T-helper 2 cell treated with Interferon-gamma antibody and Interleukin-4, amounts not matched to agents 5 μg/mL and 100 μg/mL, for 36 hours (primary cell): ENCODE measurements around the gene MARCHF5.

Experiments used
- DNase-seq: peaks from one replicate; pipeline ENCODE4 v3.0.0; 2021; ENCODE audit warnings: low spot score
- H3K27ac Mint-ChIP-seq: one replicate; pipeline ENCODE4 v1.8.0; 2021; ENCODE audit warnings: mild to moderate bottlenecking, mixed read lengths
- H3K27me3 Mint-ChIP-seq: one replicate; pipeline ENCODE4 v1.8.0; 2021; ENCODE audit warnings: low read depth, mixed read lengths
- H3K36me3 Mint-ChIP-seq: one replicate; pipeline ENCODE4 v1.8.0; 2021; ENCODE audit warnings: low read depth, mixed read lengths
- H3K4me1 Mint-ChIP-seq: one replicate; pipeline ENCODE4 v1.8.0; 2021; ENCODE audit warnings: low read depth, mixed read lengths
- H3K4me3 Mint-ChIP-seq: one replicate; pipeline ENCODE4 v1.8.0; 2022; ENCODE audit warnings: mild to moderate bottlenecking, moderate library complexity, mixed read lengths
- H3K9me3 Mint-ChIP-seq: one replicate; pipeline ENCODE4 v1.8.0; 2021; ENCODE audit warnings: mixed read lengths

Gene MARCHF5, protein sequence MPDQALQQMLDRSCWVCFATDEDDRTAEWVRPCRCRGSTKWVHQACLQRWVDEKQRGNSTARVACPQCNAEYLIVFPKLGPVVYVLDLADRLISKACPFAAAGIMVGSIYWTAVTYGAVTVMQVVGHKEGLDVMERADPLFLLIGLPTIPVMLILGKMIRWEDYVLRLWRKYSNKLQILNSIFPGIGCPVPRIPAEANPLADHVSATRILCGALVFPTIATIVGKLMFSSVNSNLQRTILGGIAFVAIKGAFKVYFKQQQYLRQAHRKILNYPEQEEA

DNA sequence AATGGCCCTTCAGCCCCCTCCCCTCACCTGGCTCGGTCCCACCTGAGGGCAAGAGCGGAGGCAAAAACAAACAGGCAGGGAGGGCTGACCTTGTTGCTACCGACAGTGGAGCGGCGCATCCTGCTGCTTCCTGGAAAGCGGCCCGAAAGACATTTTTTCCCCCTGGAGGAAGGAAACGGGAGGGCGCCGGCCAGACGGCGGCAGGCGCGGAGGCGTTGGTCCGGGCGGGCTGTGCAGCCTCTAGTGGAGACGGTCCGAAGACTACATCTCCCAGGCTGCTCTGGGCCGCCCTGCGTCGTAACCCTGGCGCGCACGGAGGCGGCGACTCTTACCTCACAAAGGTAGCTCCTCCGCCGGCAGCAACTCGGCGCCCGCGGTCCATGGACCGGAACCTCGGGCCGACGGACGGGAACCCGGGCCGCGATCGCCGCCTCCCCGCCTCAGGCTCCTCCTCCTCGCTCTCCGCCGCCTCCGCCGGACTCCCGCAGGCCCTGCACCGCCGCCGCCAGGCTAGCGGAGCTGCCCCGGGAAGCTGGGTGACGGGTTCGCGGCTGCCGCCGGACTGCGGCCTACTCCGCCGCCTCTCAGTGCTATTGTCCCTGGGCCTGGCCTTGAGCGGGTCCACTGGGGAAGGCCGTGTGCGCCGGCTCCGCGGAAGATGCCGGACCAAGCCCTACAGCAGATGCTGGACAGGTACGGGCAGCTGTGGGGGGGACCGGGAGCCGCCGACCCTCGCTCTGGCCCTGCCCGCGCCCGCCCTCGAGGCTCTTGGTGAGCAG, at the start of gene MARCHF5, which contains the start of gene CPEB3:
Gene MARCHF5, plus strand, starts transcription at position 331 of the 779 bp plus-strand sequence. Its CDS starts 328 bp downstream, at position 659.
Gene CPEB3, minus strand, starts transcription at position 242 of the 779 bp plus-strand sequence. CDS start 50,728 bp downstream, outside the sequence.
- H3K4me1 Mint-ChIP-seq: peaks cover 19% of the 10 kb centered on the region
- H3K27me3 Mint-ChIP-seq: no peaks in the 10 kb centered on the region
- peak within 1 kb of the TSS; percentile 89 for H3K4me3 Mint-ChIP-seq
- peak within 1 kb of the TSS; percentile 79 for H3K27ac Mint-ChIP-seq
- DNase-seq: peak; percentile 95
- H3K36me3 Mint-ChIP-seq: peaks cover 9% of the 10 kb centered on the region
- H3K9me3 Mint-ChIP-seq: no peaks in the 10 kb centered on the region

DNA sequence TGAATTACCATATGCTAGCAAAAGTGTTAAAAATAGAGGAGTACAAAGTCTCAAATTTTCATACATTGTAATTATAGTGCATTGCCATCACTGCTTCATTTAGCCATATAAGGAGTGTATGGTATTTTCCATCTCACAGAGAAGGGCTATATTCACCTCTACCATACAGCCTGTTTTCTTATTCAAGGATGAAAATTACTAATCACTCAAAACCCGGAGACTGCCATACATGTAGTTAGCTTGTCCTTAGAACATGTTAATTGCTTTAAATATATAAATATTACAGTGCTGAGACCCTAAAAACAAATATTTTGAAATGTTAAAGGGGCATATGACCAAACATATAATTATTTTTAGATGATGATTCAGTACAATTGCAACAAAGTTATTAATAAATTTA, 49.5 kb upstream of the MARCHF5 start:
- H3K27ac Mint-ChIP-seq: no peak overlapping the region
- peaks cover 14% of the 10 kb centered on the region for H3K36me3 Mint-ChIP-seq
- H3K4me1 Mint-ChIP-seq: peaks cover 15% of the 10 kb centered on the region
- peak overlapping the region; percentile 86 for H3K4me3 Mint-ChIP-seq
- DNase-seq: no peak
- no peaks in the 10 kb centered on the region for H3K9me3 Mint-ChIP-seq
- H3K27me3 Mint-ChIP-seq: peaks cover 48% of the 10 kb centered on the region

DNA sequence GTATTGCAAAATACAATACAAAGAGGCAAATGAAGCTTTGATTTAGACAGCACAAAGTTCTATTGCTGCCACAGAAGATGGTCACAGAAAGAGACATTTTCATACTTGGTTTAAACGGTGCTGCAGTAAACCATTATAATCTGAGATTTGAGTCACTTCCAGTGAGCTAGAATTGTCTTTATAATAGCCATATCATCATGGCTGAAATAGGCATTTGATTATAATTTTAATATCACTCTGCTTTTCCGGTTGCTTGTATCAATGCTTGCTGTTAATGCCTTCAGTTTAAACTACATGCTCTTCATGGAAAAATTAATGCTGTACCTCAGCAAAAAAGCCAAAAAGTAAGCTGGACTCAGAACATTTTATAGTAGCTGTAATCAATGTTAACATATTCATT, 48.6 kb upstream of the MARCHF5 start:
- Mint-ChIP-seq H3K27me3 (peaks cover 44% of the 10 kb centered on the region), H3K36me3 (peaks cover 14% of the 10 kb centered on the region), H3K4me1 (peaks cover 15% of the 10 kb centered on the region), H3K27ac (no peak overlapping the region), H3K9me3 (no peaks in the 10 kb centered on the region), H3K4me3 (peak overlapping the region; percentile 5)
- DNase-seq: no peak

DNA sequence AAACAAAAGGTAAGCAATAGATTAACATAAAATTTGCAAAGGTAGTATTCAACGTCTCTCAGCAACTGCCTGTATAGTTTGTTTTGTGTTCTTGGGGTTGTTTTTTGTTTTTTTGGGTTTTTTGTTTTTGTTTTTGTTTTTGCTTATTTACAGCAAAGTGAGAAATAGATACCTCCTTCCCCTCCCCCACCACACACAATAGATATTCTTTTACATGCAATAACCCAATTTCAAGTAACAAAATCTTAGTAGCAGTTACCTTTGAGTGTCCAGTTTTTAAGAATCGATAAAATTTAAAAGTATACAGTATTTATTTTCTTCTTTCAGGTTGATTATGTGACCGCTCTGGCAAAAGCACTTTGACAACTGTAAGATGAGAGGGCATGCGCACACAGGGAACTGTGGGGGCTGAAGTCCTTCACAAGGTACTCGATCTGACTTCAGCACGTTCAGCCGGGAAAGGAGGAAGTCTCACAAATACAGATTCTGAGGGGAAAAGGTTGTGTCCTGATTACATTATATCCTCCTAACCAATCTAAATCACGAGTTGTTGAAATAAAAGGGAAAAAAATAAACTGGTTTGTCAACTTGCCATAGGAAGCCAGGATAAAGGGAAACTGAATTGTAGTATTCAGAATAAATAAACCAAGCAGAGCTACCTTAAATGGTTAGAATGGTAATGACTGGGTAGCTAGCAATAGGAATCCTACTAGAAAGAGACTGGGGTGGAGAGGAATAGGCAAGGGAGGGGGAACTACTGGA, 47.9 kb upstream of the MARCHF5 start:
- Mint-ChIP-seq H3K4me3 (peak overlapping the region; percentile 51), H3K4me1 (peaks cover 15% of the 10 kb centered on the region), H3K27ac (no peak overlapping the region), H3K36me3 (peaks cover 11% of the 10 kb centered on the region), H3K9me3 (no peaks in the 10 kb centered on the region), H3K27me3 (peaks cover 37% of the 10 kb centered on the region)
- no peak for DNase-seq

DNA sequence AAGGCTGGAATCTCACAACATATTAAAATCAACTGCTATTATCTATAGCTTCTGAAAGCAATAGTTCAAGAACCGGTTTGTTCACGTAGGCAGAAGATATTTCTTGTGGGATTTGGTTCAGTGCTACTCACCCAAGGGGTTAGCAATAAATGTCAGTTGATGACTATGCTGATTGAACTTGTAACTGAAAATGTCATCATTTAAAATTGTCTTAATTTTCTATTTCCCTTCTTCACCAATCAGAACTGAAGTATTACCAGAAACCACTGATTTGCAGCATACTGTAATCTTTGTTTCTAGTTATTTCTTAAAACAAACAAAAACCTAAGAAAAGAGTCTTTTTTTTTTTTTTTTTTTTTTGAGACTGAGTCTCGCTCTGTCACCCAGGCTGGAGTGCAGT, 46.2 kb upstream of the MARCHF5 start:
- H3K36me3 Mint-ChIP-seq: peaks cover under 1% of the 10 kb centered on the region
- peaks cover 23% of the 10 kb centered on the region for H3K27me3 Mint-ChIP-seq
- H3K4me3 Mint-ChIP-seq: no peak overlapping the region
- no peak for DNase-seq
- no peak overlapping the region for H3K27ac Mint-ChIP-seq
- H3K9me3 Mint-ChIP-seq: no peaks in the 10 kb centered on the region
- peaks cover 8% of the 10 kb centered on the region for H3K4me1 Mint-ChIP-seq

DNA sequence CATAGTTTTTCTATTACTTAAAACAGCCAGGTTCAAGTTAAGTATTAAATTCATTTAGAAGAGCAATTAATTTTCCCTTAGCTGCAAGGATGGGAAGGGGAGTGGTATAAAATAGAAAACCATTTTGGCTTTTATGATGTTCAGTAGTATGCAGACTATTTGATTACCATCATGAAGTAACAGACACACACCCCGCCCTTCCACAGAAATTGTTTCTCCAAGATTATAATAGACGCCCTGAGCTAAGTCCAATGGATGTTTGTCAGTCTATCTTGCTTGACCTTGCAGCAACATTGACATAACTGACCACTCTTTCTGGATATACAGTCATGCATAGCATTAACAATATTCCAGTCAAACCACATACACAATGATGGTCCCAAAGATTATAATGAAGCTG, 42.4 kb upstream of the MARCHF5 start:
- Mint-ChIP-seq H3K36me3 (no peaks in the 10 kb centered on the region), H3K27ac (no peak overlapping the region), H3K4me3 (no peak overlapping the region), H3K4me1 (no peaks in the 10 kb centered on the region), H3K27me3 (no peaks in the 10 kb centered on the region), H3K9me3 (no peaks in the 10 kb centered on the region)
- DNase-seq: no peak

DNA sequence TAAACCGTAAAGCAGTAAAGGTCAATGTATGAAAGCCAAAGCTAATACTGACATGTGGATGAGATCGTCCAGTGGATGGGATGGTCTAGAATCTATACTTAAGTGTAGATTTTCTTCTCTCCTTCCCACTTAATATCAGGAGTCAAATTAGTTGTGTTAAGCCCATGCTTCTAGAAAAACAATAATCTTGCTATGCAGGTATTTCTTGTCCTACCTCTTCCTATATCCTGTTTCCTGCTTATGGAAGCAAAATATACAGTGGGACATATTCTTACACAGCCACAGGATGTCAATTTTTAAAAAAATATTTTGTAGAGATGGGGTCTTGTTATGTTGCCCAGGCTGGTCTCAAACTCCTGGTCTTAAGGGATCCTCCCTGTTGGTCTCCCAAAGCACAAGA, 27.6 kb upstream of the MARCHF5 start:
- H3K4me3 Mint-ChIP-seq: no peak overlapping the region
- DNase-seq: no peak
- H3K36me3 Mint-ChIP-seq: no peaks in the 10 kb centered on the region
- no peaks in the 10 kb centered on the region for H3K9me3 Mint-ChIP-seq
- peaks cover 10% of the 10 kb centered on the region for H3K4me1 Mint-ChIP-seq
- H3K27me3 Mint-ChIP-seq: no peaks in the 10 kb centered on the region
- no peak overlapping the region for H3K27ac Mint-ChIP-seq

DNA sequence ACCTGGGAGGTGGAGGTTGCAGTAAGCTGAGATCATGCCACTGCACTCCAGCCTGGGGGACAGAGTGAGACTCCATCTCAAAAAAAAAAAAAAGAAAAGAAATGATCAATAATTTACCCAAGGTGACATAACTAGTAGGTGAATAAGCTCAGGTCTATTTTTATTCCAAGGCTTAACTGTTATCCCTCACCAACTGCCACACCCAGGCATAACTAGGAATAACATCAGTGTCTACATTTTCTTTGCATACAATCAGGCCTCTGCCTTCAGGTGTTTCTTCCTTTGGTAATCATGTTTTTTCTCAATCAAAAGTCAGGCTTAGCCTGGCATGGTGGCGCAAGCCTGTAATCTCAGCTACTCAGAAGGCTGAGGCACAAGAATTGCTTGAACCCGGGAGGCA, 26.7 kb upstream of the MARCHF5 start:
- Mint-ChIP-seq H3K27me3 (no peaks in the 10 kb centered on the region), H3K4me3 (no peak overlapping the region), H3K9me3 (no peaks in the 10 kb centered on the region), H3K36me3 (no peaks in the 10 kb centered on the region), H3K4me1 (peaks cover 10% of the 10 kb centered on the region), H3K27ac (no peak overlapping the region)
- no peak for DNase-seq

DNA sequence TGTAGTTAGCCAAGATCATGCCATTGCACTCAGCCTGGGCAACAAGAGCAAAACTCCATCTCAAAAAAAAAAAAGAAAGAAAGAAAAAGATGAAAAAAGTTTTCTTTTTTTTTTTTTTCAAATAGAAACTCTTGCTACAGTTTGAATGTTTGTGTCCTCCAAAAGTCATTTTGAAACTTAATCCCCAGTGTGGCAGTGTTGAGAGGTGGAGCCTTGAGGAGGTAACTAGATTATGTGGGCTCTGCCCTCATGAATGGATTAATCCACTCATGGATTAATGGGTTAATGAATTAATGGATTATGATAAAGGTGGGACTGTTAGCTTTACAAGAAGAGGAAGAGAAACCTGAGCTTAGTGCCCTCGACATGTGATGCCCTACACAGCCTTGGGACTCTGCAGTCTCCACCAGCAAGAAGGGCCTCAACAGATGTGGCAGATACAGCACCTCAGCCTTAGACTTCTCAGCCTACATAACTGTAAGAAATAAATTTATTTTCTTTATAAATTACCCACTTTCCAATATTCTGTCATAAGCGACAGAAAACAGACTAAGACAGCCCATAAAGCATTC, 25.2 kb upstream of the MARCHF5 start:
- Mint-ChIP-seq H3K27me3 (no peaks in the 10 kb centered on the region), H3K36me3 (no peaks in the 10 kb centered on the region), H3K4me1 (peaks cover 10% of the 10 kb centered on the region), H3K27ac (no peak overlapping the region), H3K9me3 (no peaks in the 10 kb centered on the region), H3K4me3 (no peak overlapping the region)
- DNase-seq: no peak

DNA sequence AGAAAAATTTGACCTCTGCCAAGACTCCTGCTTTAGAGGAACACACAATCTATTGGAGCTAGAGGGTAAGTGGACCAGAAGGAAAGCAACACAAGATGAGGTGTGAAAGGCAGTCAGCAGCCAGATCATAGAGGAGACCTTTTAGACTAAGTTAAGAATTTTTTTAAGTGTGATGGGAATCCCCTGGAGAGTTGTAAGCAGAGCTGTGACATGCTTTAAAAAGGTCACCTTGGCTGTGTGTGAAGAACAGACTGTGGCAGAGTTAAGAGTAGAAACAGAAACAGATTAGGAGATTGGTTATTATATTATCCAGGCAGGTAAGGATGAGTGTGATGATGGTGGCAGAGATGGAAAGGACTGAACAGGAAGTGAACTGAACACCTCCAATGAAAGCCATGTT, 23.6 kb upstream of the MARCHF5 start:
- no peak for DNase-seq
- no peaks in the 10 kb centered on the region for H3K9me3 Mint-ChIP-seq
- H3K4me3 Mint-ChIP-seq: no peak overlapping the region
- no peak overlapping the region for H3K27ac Mint-ChIP-seq
- H3K36me3 Mint-ChIP-seq: no peaks in the 10 kb centered on the region
- no peaks in the 10 kb centered on the region for H3K27me3 Mint-ChIP-seq
- peaks cover 10% of the 10 kb centered on the region for H3K4me1 Mint-ChIP-seq

DNA sequence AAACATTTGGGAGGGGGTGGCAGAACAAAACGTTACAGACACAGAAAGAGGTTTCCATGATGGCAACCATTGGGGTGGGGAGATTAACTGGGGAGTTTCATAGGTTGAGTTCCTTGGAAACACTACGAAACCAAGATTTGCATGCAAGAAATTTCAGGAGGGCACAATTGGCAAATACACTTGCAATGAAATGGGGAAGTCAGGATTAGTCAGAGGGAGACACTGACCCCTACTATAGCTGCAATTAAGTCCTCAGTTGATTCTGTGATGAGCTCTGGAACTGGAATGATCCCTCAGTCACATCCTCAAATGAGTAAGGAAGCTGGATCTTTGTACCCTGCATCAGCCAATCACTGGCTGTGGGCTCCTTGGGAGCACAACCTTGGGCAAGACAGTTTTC, 22.2 kb upstream of the MARCHF5 start:
- DNase-seq: no peak
- H3K9me3 Mint-ChIP-seq: no peaks in the 10 kb centered on the region
- no peak overlapping the region for H3K4me3 Mint-ChIP-seq
- no peaks in the 10 kb centered on the region for H3K27me3 Mint-ChIP-seq
- H3K27ac Mint-ChIP-seq: no peak overlapping the region
- no peaks in the 10 kb centered on the region for H3K36me3 Mint-ChIP-seq
- H3K4me1 Mint-ChIP-seq: peaks cover 10% of the 10 kb centered on the region

DNA sequence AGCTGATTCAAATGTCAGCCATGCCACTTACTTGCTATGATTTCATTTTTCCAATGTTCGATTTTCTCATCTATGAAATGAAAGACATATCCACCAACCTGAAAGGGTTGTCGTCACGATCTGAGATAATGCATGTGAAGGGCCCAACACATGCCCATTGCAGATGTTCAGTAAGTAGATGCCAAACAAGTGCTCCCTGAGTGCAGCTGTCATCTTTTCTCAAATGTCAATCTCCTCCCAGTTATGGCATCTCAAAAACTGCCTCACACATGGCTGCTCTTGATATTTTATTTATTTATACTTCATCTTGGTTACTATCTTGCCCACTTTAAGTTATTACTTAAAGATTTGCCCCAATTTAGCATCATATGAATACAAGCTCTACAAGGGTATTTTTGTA, 16.9 kb upstream of the MARCHF5 start:
- DNase-seq: no peak
- H3K36me3 Mint-ChIP-seq: no peaks in the 10 kb centered on the region
- H3K27ac Mint-ChIP-seq: no peak overlapping the region
- no peaks in the 10 kb centered on the region for H3K4me1 Mint-ChIP-seq
- H3K27me3 Mint-ChIP-seq: no peaks in the 10 kb centered on the region
- no peak overlapping the region for H3K4me3 Mint-ChIP-seq
- no peaks in the 10 kb centered on the region for H3K9me3 Mint-ChIP-seq

DNA sequence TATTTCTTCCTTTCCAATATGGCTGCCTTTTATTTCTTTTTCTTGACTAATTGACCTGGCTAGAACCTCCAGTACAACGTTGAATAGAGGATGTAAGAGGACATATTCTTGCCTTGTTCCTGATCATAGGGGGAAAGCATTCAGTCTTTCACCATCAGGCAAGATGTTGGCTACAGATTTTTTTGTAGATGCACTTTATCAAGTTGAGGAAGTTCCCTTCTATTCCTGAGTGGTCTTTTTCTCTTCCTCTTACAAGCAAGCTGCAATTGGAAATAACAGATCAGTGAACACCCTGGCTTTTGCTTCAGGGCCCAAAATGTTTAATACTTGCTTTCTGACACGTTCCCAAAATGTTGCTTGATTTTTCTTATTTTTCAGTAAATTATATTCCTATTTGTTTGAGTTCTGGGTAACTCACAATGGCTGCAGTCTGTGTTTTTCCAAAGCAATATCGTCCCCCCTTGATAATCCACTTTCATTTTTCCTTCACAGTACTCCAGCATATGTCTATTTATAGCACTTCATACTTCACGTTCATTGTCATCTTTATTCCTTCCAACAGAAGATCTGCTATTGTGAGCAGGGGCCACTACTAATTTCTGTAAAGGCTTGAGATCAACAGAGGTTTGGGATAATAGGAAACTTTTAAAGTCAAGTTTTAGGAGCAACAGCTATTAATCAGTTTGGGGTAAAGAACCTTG, 11.8 kb upstream of the MARCHF5 start:
- no peak overlapping the region for H3K27ac Mint-ChIP-seq
- no peaks in the 10 kb centered on the region for H3K9me3 Mint-ChIP-seq
- DNase-seq: no peak
- H3K4me1 Mint-ChIP-seq: peaks cover 3% of the 10 kb centered on the region
- H3K27me3 Mint-ChIP-seq: no peaks in the 10 kb centered on the region
- no peak overlapping the region for H3K4me3 Mint-ChIP-seq
- H3K36me3 Mint-ChIP-seq: no peaks in the 10 kb centered on the region
